ENCODE results near the gene KRT17.
"Not testable (repeated sequence)": the region's sequence is repeated elsewhere in the genome, so short reads cannot be mapped to it uniquely, and the experiment has no call there.

KRT17 gene

DNA sequence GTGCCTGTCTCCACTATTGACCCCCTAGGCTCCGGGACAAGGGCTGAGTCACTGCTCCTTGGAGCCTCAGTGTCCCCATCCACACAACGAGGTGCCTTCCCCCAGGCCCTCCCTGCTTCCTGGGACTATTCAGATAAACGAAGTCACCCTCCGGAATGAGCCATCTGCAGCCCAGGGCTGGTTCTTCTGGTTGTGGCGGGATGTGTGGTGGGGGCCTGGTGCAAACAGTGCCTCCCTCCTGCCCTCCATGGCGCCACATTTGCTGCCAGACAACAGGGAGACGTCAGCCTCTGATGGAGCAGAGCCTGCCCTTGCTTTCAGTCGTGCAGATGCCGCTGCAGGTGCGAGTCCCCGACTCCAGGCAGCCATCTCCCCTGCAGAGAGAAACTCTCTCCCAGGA is 6.7 kb downstream of the KRT17 start:
- Histone ChIP-seq H3K27ac (replicated peaks; ENCODE audit: low read length) (no peak overlapping the region), H3K23ac (ENCODE audit: low read depth, low read length, poor library complexity) (no peak overlapping the region), H3K36me3 (replicated peaks in 1 of 2; ENCODE audit: control insufficient read depth in 2 of 2, insufficient read depth in 2 of 2, low read length in 2 of 2) (no peaks in the 10 kb centered on the region), H3K27me3 (ENCODE audit: control insufficient read depth in 3 of 3, insufficient read depth in 3 of 3, low read depth in 1 of 3, low read length in 3 of 3) (peaks cover 0 to 2% (median 0%) of the 10 kb centered on the region in 3 experiments), H3K9me3 (replicated peaks in 1 of 2; ENCODE audit: control insufficient read depth in 2 of 2, insufficient read depth in 1 of 2, low read depth in 1 of 2, low read length in 2 of 2) (no peaks in the 10 kb centered on the region), H3K4me1 (ENCODE audit: control insufficient read depth in 2 of 2, insufficient read depth in 1 of 2, low read depth in 1 of 2, low read length in 2 of 2) (peaks cover 0 to 11% of the 10 kb centered on the region in 2 donors), H2AFZ (ENCODE audit: low read length) (no peak overlapping the region), H2BK12ac (ENCODE audit: low read length) (peak overlapping the region; percentile 41), H2BK15ac (ENCODE audit: low read length) (peak overlapping the region; percentile 40), H3K4me2 (ENCODE audit: insufficient read depth, low read length, poor library complexity, severe bottlenecking) (no peak overlapping the region), H4K8ac (ENCODE audit: low read depth, low read length) (peak overlapping the region; percentile 1), H3K4ac (ENCODE audit: low read length) (no peak overlapping the region), H2BK120ac (ENCODE audit: low read depth, low read length) (no peak overlapping the region), H3K79me1 (ENCODE audit: low read depth, low read length) (no peaks in the 10 kb centered on the region), H3K18ac (ENCODE audit: low read length) (peak overlapping the region; percentile 44), H3K4me3 (ENCODE audit: low read length in 2 of 2) (no peak overlapping the region), H3K9ac (ENCODE audit: low read depth, low read length, poor library complexity) (peak overlapping the region; percentile 60), H3K14ac (ENCODE audit: low read length) (peak overlapping the region; percentile 4), H2BK5ac (ENCODE audit: low read length) (peak overlapping the region; percentile 44), H2AK5ac (ENCODE audit: low read depth, low read length) (peak overlapping the region; percentile 100), H4K91ac (ENCODE audit: low read depth, low read length, poor library complexity) (no peak overlapping the region)
- no CpG with 5 or more reads among the region's 11 CpGs for WGBS, 2 donors (ENCODE audit: extremely low coverage in 2 of 2, insufficient read length in 2 of 2, insufficient replicate concordance in 1 of 2)
- DNase-seq (ENCODE audit: low spot score): no peak

DNA sequence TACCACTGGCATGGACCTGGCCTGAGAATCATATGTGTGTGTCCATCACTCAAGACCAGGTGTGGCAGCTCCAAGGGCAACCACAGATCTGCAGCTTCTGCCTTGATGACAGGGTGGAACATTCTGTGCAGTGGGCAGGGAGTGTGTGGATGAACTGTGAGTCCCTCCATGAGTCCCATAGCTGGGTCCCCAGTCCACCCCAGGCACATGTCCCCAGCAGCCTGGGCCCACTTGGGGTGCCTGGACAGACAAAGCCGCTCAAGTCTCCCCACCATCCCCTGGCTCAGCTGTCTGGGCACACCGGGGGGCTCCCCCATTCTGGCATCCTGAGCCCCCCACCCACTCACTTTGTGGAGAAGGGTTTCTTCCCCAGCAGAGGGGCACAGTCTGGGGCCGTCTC is 7.2 kb downstream of the KRT17 start:
- Histone ChIP-seq H2AFZ (ENCODE audit: low read length) (no peak overlapping the region), H3K9ac (ENCODE audit: low read depth, low read length, poor library complexity) (peak overlapping the region; percentile 81)
- DNase-seq (ENCODE audit: low spot score): no peak

GRCh38 chr17:41616486-41616885 is 7.9 kb downstream of the KRT17 start:
- H2BK120ac ChIP-seq (ENCODE audit: low read depth, low read length): peak overlapping the region; percentile 10
- H3K27ac ChIP-seq (replicated peaks; ENCODE audit: low read length); DNase-seq (ENCODE audit: low spot score); H3K36me3 ChIP-seq (replicated peaks in 1 of 2; ENCODE audit: control insufficient read depth in 2 of 2, insufficient read depth in 2 of 2, low read length in 2 of 2); H2AFZ ChIP-seq (ENCODE audit: low read length); H3K79me1 ChIP-seq (ENCODE audit: low read depth, low read length); H3K9me3 ChIP-seq (replicated peaks in 1 of 2; ENCODE audit: control insufficient read depth in 2 of 2, insufficient read depth in 1 of 2, low read depth in 1 of 2, low read length in 2 of 2); H3K27me3 ChIP-seq (ENCODE audit: control insufficient read depth in 3 of 3, insufficient read depth in 3 of 3, low read depth in 1 of 3, low read length in 3 of 3); H2BK5ac ChIP-seq (ENCODE audit: low read length); H3K4me3 ChIP-seq (ENCODE audit: low read length in 2 of 2); H3K4me2 ChIP-seq (ENCODE audit: insufficient read depth, low read length, poor library complexity, severe bottlenecking); H3K9ac ChIP-seq (ENCODE audit: low read depth, low read length, poor library complexity); H3K14ac ChIP-seq (ENCODE audit: low read length); H3K4ac ChIP-seq (ENCODE audit: low read length); H3K23ac ChIP-seq (ENCODE audit: low read depth, low read length, poor library complexity): not testable (repeated sequence)
- peak overlapping the region; percentile 46 for H2BK12ac ChIP-seq (ENCODE audit: low read length)
- H3K4me1 ChIP-seq (ENCODE audit: control insufficient read depth in 2 of 2, insufficient read depth in 1 of 2, low read depth in 1 of 2, low read length in 2 of 2): peaks cover 0 to 11% of the 10 kb centered on the region in 2 donors
- peak overlapping the region; percentile 100 for H2AK5ac ChIP-seq (ENCODE audit: low read depth, low read length)
- peak overlapping the region; percentile 83 for H3K18ac ChIP-seq (ENCODE audit: low read length)
- WGBS, 2 donors (ENCODE audit: extremely low coverage in 2 of 2, insufficient read length in 2 of 2, insufficient replicate concordance in 1 of 2): no CpG with 5 or more reads among the region's 4 CpGs
- H4K91ac ChIP-seq (ENCODE audit: low read depth, low read length, poor library complexity): peak overlapping the region; percentile 97
- peak overlapping the region; percentile 93 for H4K8ac ChIP-seq (ENCODE audit: low read depth, low read length)
- H2BK15ac ChIP-seq (ENCODE audit: low read length): peak overlapping the region; percentile 40

More for the DNA sequence above, 7.2 kb downstream of the KRT17 start:
- H4K8ac ChIP-seq (ENCODE audit: low read depth, low read length): peak overlapping the region; percentile 93
- no CpG with 5 or more reads among the region's 3 CpGs for WGBS, 2 donors (ENCODE audit: extremely low coverage in 2 of 2, insufficient read length in 2 of 2, insufficient replicate concordance in 1 of 2)
- H3K14ac ChIP-seq (ENCODE audit: low read length): no peak overlapping the region
- no peak overlapping the region for H3K23ac ChIP-seq (ENCODE audit: low read depth, low read length, poor library complexity)
- H2BK12ac ChIP-seq (ENCODE audit: low read length): peak overlapping the region; percentile 49
- H3K4me1 ChIP-seq (ENCODE audit: control insufficient read depth in 2 of 2, insufficient read depth in 1 of 2, low read depth in 1 of 2, low read length in 2 of 2): peaks cover 0 to 11% of the 10 kb centered on the region in 2 donors
- no peak overlapping the region for H3K4me3 ChIP-seq (ENCODE audit: low read length in 2 of 2)
- peak overlapping the region; percentile 44 for H2BK5ac ChIP-seq (ENCODE audit: low read length)
- H3K4ac ChIP-seq (ENCODE audit: low read length): no peak overlapping the region
- H3K27ac ChIP-seq (replicated peaks; ENCODE audit: low read length): no peak overlapping the region
- peak overlapping the region; percentile 83 for H3K18ac ChIP-seq (ENCODE audit: low read length)
- H3K27me3 ChIP-seq (ENCODE audit: control insufficient read depth in 3 of 3, insufficient read depth in 3 of 3, low read depth in 1 of 3, low read length in 3 of 3): no peaks in the 10 kb centered on the region
- no peak overlapping the region for H3K4me2 ChIP-seq (ENCODE audit: insufficient read depth, low read length, poor library complexity, severe bottlenecking)
- peak overlapping the region; percentile 10 for H2BK120ac ChIP-seq (ENCODE audit: low read depth, low read length)
- H2BK15ac ChIP-seq (ENCODE audit: low read length): peak overlapping the region; percentile 40
- H3K36me3 ChIP-seq (replicated peaks in 1 of 2; ENCODE audit: control insufficient read depth in 2 of 2, insufficient read depth in 2 of 2, low read length in 2 of 2): no peaks in the 10 kb centered on the region
- peak overlapping the region; percentile 100 for H2AK5ac ChIP-seq (ENCODE audit: low read depth, low read length)
- peak overlapping the region; percentile 97 for H4K91ac ChIP-seq (ENCODE audit: low read depth, low read length, poor library complexity)
- H3K79me1 ChIP-seq (ENCODE audit: low read depth, low read length): no peaks in the 10 kb centered on the region
- no peaks in the 10 kb centered on the region for H3K9me3 ChIP-seq (replicated peaks in 1 of 2; ENCODE audit: control insufficient read depth in 2 of 2, insufficient read depth in 1 of 2, low read depth in 1 of 2, low read length in 2 of 2)

GRCh38 chr17:41615454-41615853 is 8.9 kb downstream of the KRT17 start:
- H3K4ac ChIP-seq (ENCODE audit: low read length): no peak overlapping the region
- H2AFZ ChIP-seq (ENCODE audit: low read length): no peak overlapping the region
- H3K9ac ChIP-seq (ENCODE audit: low read depth, low read length, poor library complexity): no peak overlapping the region
- peaks cover 0 to 11% of the 10 kb centered on the region in 2 donors for H3K4me1 ChIP-seq (ENCODE audit: control insufficient read depth in 2 of 2, insufficient read depth in 1 of 2, low read depth in 1 of 2, low read length in 2 of 2)
- no peak overlapping the region for H4K8ac ChIP-seq (ENCODE audit: low read depth, low read length)
- H4K91ac ChIP-seq (ENCODE audit: low read depth, low read length, poor library complexity): no peak overlapping the region
- H3K23ac ChIP-seq (ENCODE audit: low read depth, low read length, poor library complexity): no peak overlapping the region
- no peaks in the 10 kb centered on the region for H3K36me3 ChIP-seq (replicated peaks in 1 of 2; ENCODE audit: control insufficient read depth in 2 of 2, insufficient read depth in 2 of 2, low read length in 2 of 2)
- H2BK15ac ChIP-seq (ENCODE audit: low read length): no peak overlapping the region
- H2BK120ac ChIP-seq (ENCODE audit: low read depth, low read length): no peak overlapping the region
- H2BK5ac ChIP-seq (ENCODE audit: low read length): no peak overlapping the region
- H3K4me2 ChIP-seq (ENCODE audit: insufficient read depth, low read length, poor library complexity, severe bottlenecking): no peak overlapping the region
- H2AK5ac ChIP-seq (ENCODE audit: low read depth, low read length): peak overlapping the region; percentile 66
- H3K79me1 ChIP-seq (ENCODE audit: low read depth, low read length): no peaks in the 10 kb centered on the region
- H3K27me3 ChIP-seq (ENCODE audit: control insufficient read depth in 3 of 3, insufficient read depth in 3 of 3, low read depth in 1 of 3, low read length in 3 of 3): no peaks in the 10 kb centered on the region
- H2BK12ac ChIP-seq (ENCODE audit: low read length): no peak overlapping the region
- DNase-seq (ENCODE audit: low spot score): no peak
- no peak overlapping the region for H3K4me3 ChIP-seq (ENCODE audit: low read length in 2 of 2)
- H3K27ac ChIP-seq (replicated peaks; ENCODE audit: low read length): no peak overlapping the region
- no peak overlapping the region for H3K18ac ChIP-seq (ENCODE audit: low read length)
- no peaks in the 10 kb centered on the region for H3K9me3 ChIP-seq (replicated peaks in 1 of 2; ENCODE audit: control insufficient read depth in 2 of 2, insufficient read depth in 1 of 2, low read depth in 1 of 2, low read length in 2 of 2)
- H3K14ac ChIP-seq (ENCODE audit: low read length): no peak overlapping the region
- no CpG with 5 or more reads among the region's 7 CpGs for WGBS, 2 donors (ENCODE audit: extremely low coverage in 2 of 2, insufficient read length in 2 of 2, insufficient replicate concordance in 1 of 2)
